Measurements from ENCODE around the gene ETV6. TPM values are rescaled to one million over a fixed set of nuclear protein-coding genes. Genes with fewer than 3 reads are reported as not detected.
"Not testable (repeated sequence)": the region's sequence is repeated elsewhere in the genome, so short reads cannot be mapped to it uniquely, and the experiment has no call there.

The ETV6 gene
- total RNA-seq, result 10 to 100 TPM; 43.2 to 47.2 TPM

- POLR2A ChIA-PET, result interaction anchor here (0.6 to 2.6 kb wide), 7 partner anchors 68 to 382 kb away, joined by 3 to 26 read pairs (median 4); no protein-coding TSS in a partner anchor
- CTCF ChIA-PET, result no interaction called here
These were observed at the start of gene ETV6 for GRCh38 chr12:11649413-11650285. TSS of gene ETV6 (plus strand) at chr12:11649674. CDS start at chr12:11650128, 454 bp downstream.

GRCh38 chr12:11600199-11600598 is 49.3 kb upstream of the ETV6 start:
- POLR2A ChIA-PET, result no interaction called here
- CTCF ChIA-PET, result no interaction called here

DNA sequence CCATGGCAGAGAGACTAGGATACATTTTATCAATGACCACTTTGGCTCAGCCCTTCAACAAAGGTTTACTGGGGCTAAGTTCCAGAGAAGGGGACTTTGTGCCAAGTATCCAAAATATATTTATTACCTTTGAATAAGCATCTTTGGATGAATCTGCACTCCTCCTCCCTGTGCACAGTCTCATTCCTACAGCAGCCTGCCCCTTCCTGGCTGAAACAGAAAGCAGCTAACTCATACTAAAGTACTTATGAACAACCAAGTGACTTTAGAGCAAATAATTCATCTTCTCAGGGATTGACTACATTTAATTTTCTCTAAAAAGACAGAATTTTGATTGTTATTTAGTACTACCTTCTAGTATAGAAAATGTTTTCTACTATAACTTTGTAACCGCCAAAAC is 47.8 kb upstream of the ETV6 start:
- POLR2A ChIA-PET, result no interaction called here
- CTCF ChIA-PET, result no interaction called here

DNA sequence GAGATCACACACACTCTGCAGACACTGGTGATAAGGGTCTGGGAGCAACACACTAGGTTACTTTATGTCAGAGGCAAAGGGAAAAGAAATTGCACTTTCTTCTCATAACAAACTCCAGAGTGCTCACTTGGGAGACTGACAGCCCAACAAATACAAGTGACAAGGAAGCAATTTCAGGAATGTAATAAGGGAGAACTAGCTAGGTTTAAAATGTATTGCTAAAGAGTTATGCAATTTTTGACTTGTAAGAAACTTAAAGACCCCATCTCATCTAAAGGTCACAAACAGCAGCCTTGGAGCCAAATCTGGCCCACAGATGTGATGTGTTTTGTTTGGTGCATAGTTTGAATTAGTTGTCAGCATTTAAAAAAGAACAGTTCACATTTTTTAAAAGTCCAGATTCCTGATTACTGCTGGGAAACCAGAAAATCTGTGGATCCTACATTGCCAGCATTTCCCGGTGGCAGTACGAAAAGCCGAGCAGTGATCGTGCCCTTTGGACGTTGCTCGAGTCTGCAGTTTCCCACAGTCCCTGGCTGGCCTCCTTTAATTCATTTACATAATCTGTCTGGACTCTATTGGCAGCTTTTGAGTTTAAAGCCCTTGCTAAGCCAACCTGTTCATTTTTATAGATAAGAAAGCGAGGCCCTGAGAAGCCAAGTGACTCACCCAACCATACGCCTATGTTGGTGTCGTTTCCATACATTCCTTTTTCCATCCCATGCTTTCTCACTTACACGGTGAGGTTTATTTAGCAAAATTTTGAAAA is 42.0 kb upstream of the ETV6 start:
- CTCF ChIA-PET, result no interaction called here

DNA sequence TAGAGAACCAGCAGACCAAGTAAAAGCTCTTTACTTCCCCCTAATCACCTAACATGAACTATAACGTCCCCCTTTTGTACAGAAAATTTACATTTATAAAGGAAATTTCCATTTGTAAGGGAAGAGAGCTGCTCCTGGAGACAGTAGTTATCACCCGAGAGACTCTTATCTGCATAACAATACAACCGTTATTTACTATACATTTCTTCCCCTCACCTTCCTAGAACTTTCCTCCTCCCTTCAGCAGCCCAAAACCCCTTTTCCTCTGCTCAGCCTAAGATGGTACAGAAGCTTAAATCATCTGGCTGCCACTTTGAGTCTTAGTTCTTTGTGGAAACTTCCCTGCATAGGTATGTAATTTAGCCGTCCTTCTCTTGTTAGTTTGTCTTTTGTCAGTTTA is 40.4 kb upstream of the ETV6 start:
- CTCF ChIA-PET, result no interaction called here
- POLR2A ChIA-PET, result no interaction called here

More for the DNA sequence above, 42.0 kb upstream of the ETV6 start:
- POLR2A ChIA-PET, result no interaction called here

- POLR2A ChIA-PET, result no interaction called here
- CTCF ChIA-PET, result no interaction called here
These were observed 34.0 kb upstream of the ETV6 start for GRCh38 chr12:11615481-11615880.

DNA sequence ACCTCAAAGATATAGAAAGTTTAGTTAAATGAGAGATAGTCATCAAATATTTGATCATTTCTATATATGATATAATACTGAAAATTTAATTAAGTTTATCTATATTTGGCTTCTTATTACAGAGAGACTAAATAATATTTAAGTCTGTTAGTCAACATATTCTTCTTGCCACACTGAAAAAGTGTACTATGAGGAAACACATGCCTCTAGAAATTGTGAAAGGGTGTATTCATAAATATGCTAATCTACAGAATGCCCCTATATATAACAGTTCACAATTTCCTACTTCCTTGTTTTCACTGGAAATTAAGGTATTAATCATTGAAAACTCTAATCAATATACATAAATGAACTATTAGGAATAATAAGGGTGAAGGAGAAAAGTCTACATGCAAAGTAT is 31.4 kb upstream of the ETV6 start:
- CTCF ChIA-PET, result no interaction called here
- POLR2A ChIA-PET, result no interaction called here

DNA sequence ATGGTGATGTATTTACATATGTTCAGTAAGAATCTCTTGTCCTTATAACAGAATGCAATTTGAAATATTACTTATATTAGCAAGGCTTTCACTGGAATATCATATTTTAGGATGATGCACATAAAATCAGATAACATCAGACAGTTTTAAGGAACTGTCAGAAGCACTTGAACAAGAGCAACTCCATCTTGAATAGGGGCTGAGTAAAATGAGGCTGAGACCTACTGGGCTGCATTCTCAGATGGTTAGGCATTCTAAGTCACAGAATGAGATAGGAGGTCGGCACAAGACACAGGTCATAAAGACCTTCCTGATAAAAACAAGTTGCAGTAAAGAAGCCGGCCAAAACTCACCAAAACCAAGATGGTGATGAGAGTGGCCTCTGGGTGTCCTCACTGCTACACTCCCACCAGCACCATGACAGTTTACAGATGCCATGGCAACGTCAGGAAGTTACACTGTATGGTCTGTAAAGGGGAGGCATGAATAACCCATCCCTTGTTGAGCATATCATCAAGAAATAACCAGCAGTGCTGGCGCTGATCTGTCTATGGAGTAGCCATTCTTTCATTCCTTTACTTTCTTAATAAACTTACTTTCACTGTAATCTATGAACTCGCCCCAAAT is 27.6 kb upstream of the ETV6 start:
- POLR2A ChIA-PET, result no interaction called here
- CTCF ChIA-PET, result interaction anchor here (1.0 kb wide), 1 partner anchor 21 kb away, joined by 3 read pairs; no protein-coding TSS in a partner anchor

GRCh38 chr12:11622876-11623281 is 26.6 kb upstream of the ETV6 start:
- POLR2A ChIA-PET, result no interaction called here
- CTCF ChIA-PET, result no interaction called here

DNA sequence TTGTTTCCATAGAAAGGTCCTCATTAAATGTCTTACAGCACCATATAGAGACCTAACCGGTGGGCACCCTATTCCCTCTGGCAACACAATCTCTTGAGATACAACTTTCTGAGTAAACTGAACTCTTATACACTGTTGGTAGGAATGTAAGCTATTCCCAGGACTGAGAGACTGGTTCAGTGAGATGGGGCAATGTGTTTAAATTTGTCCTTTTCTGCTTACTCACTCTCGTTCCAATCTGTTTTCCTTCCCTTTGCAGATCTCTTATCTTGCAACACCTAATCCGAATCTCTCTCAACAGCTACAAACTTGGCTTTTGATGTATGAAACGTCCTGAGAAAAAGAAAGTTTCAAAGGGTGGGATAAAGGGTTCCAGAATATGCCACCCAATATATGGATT is 26.1 kb upstream of the ETV6 start:
- ChIA-PET POLR2A (no interaction called here), CTCF (interaction anchor here (0.6 kb wide), 1 partner anchor 245 kb away, joined by 3 read pairs; no protein-coding TSS in a partner anchor)

DNA sequence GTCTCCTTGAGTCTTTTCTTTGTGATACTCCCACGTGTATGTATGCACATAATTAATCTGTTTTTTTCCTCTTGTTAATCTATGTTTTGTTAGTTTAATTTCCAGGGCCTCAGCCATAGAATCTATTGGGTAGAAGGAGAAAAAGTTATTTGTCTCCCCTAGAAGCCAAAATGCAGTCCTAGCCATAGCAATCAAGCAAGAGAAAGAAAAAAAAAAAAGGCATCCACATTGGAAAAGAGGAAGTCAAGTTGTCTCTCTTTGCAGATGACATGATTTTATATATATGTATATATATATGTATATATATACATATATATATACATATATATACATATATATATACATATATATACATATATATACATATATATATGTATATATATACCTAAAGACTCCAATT is 25.4 kb upstream of the ETV6 start:
- ChIA-PET CTCF (interaction anchor here (0.6 kb wide), 1 partner anchor 246 kb away, joined by 3 read pairs; no protein-coding TSS in a partner anchor), POLR2A (no interaction called here)

- POLR2A ChIA-PET, CTCF ChIA-PET: not testable (repeated sequence)
These were observed 21.8 kb upstream of the ETV6 start for GRCh38 chr12:11627709-11628108.

DNA sequence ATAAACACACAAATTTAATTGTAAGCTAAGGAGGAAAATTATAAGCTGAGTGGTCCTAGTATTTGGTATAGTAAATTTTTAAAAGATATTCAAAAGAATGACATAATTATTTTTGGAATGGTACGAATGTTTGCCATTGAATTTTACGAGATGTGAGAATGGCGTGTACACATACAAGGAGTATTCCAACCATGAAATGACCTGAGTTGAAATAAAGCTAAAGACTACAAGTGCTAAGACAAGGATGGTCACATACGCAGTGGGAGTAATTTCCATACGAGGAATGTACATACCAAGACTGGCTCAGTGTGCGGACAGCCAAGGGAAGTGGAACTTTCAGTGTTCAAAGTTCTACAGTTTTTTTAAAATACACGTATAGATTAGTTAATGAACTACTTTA is 21.1 kb upstream of the ETV6 start:
- ChIA-PET POLR2A (no interaction called here), CTCF (no interaction called here)

DNA sequence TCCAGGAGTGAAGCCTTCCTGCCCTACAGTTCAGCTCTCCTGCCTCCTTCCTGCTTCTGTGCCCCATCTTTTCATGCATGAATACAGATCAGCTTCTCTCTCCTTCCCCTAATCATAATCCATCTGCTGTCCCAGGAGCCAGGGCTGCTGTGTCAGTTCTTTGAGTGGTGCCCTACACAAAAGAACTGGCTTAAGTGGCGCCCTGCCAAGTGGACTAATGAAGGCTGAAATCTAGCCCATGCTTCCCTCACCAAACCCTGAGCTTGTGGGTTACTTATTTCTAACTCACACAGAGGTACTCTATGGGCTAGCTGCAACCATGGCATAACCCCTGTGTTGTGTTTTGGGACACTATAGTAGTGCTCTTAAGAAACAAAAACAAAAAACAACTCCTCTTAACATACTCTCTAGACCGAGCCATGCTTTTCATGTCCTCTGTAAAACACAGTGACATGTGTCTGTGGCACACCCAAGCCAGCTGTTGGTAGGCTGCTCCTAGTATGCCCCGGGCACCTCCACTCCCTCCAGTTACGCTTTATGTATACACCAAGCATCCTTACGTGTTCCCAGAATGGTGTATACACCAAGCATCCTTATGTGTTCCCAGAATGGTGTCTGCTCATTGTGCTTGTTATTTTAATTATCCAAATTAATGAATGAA is 19.3 kb upstream of the ETV6 start:
- ChIA-PET CTCF (no interaction called here), POLR2A (no interaction called here)

DNA sequence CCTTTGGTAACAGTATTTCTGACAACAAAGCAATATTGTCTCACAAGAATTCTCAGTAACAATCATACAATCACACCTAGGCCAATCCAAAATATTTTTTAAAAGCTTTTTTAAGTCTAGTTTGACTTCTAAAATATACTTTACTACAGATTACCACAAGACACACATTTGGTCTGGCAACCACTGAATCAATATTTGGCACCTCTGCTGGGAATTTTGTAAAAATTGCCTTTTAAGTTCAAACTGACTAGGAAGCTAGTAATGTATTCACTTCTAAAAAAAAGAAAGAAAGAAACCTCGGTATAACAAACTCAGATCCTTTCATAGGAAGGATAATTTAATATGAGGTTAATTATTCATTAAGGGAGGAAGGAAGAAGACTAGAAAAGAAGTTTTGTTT is 18.2 kb upstream of the ETV6 start:
- POLR2A ChIA-PET, result no interaction called here
- CTCF ChIA-PET, result no interaction called here

- CTCF ChIA-PET, POLR2A ChIA-PET: not testable (repeated sequence)
These were observed 17.6 kb upstream of the ETV6 start for GRCh38 chr12:11631881-11632280.

DNA sequence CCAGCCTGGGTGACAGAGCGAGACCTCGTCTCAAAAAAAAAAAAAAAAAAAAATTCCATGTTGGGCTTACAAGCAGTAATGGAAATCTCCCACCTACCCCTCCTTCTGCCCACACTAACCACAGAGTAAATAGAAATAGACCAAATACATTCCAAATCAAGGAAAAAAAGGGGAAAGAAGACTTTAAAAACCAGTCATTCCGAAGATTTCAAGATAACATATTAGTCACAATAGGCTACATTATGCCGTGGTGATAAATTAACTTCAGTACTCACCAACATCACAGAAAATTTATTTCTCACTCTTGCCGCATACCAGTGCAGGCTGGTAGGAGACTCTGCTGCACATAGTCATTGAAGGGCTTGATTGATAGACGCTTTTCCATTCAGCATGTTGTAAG is 15.5 kb upstream of the ETV6 start:
- CTCF ChIA-PET, result no interaction called here

GRCh38 chr12:11635341-11635740 is 14.1 kb upstream of the ETV6 start:
- ChIA-PET CTCF (interaction anchor here (0.5 kb wide), 1 partner anchor 61 kb away, joined by 3 read pairs; no protein-coding TSS in a partner anchor), POLR2A (no interaction called here)

More for the DNA sequence above, 15.5 kb upstream of the ETV6 start:
- POLR2A ChIA-PET, result no interaction called here

- ChIA-PET CTCF (no interaction called here), POLR2A (interaction anchor here (0.5 kb wide), 1 partner anchor 9 kb away, joined by 4 read pairs; no protein-coding TSS in a partner anchor)
These were observed 11.1 kb upstream of the ETV6 start for GRCh38 chr12:11638315-11638916.

DNA sequence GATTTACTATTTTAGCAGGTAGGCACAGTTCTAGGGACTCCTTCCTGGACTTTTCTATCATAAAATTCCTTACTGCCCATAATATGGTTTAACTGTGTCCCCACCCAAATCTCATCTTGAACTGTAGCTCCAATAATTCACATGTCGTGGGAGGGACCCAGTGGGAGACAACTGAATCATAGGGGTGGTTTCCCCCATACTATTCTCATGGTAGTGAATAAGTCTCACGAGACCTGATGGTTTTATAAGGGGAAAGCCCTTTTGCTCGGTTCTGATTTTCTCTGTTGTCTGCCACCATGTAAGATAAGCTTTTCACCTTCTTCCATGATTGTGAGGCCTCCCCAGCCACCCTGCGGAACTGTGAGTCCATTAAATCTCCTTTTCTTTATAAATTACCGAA is 10.0 kb upstream of the ETV6 start:
- CTCF ChIA-PET, result no interaction called here
- POLR2A ChIA-PET, result no interaction called here

Measured in activated CD8-positive, alpha-beta memory T cell treated with anti-CD3 and anti-CD28 coated beads for 36 hours (primary cell).